ENCODE measurements around the gene DAPL1. TPM values are rescaled to one million over a fixed set of nuclear protein-coding genes. Genes with fewer than 3 reads are reported as not detected.

DAPL1 gene
- total RNA-seq, 2 donors from 2014 or later, result not detected

GRCh38 chr2:158782616-158783015 is 12.5 kb upstream of the DAPL1 start:
- Histone ChIP-seq H3K9me3 (ENCODE audit: control insufficient read depth, low read length) (no peaks in the 10 kb centered on the region), H3K4me1 (ENCODE audit: control insufficient read depth, insufficient read depth, low read length) (no peaks in the 10 kb centered on the region), H3K36me3 (ENCODE audit: control insufficient read depth, insufficient read depth, low read length) (no peaks in the 10 kb centered on the region), H3K27ac (ENCODE audit: low read depth, low read length) (no peak overlapping the region), H3K9ac (ENCODE audit: extremely low read depth, low read length, poor library complexity, severe bottlenecking) (no peak overlapping the region), H3K27me3 (ENCODE audit: control insufficient read depth, insufficient read depth, low read length, poor library complexity, severe bottlenecking) (peaks cover 9% of the 10 kb centered on the region), H3K4me3 (ENCODE audit: low read length) (no peak overlapping the region)
- DNase-seq, result no peak
- H3K36me3 Mint-ChIP-seq (ENCODE audit: low read depth), result no peaks in the 10 kb centered on the region
- peaks cover 6% of the 10 kb centered on the region for H3K27me3 Mint-ChIP-seq (ENCODE audit: insufficient read depth)
- peaks cover 9% of the 10 kb centered on the region for H3K4me1 Mint-ChIP-seq
- TF ChIP-seq CTCF (conservative IDR thresholded peaks at IDR 0.05), result no peak
- WGBS, 2 experiments (ENCODE audit: insufficient coverage in 1 of 2, insufficient read length in 1 of 2), result 93 to 97% methylated on average over 3 to 5 of the region's 5 CpGs
- no peak overlapping the region for H3K4me3 Mint-ChIP-seq
- peaks cover 6% of the 10 kb centered on the region for H3K9me3 Mint-ChIP-seq
- H3K27ac Mint-ChIP-seq, result no peak overlapping the region

GRCh38 chr2:158783923-158784322 is 11.2 kb upstream of the DAPL1 start:
- Histone ChIP-seq H3K36me3 (ENCODE audit: control insufficient read depth, insufficient read depth, low read length) (no peaks in the 10 kb centered on the region), H3K27ac (ENCODE audit: low read depth, low read length) (no peak overlapping the region), H3K9me3 (ENCODE audit: control insufficient read depth, low read length) (no peaks in the 10 kb centered on the region), H3K4me3 (ENCODE audit: low read length) (no peak overlapping the region), H3K9ac (ENCODE audit: extremely low read depth, low read length, poor library complexity, severe bottlenecking) (no peak overlapping the region), H3K27me3 (ENCODE audit: control insufficient read depth, insufficient read depth, low read length, poor library complexity, severe bottlenecking) (peaks cover 7% of the 10 kb centered on the region), H3K4me1 (ENCODE audit: control insufficient read depth, insufficient read depth, low read length) (no peaks in the 10 kb centered on the region)
- Mint-ChIP-seq H3K9me3 (peaks cover 11% of the 10 kb centered on the region), H3K36me3 (ENCODE audit: low read depth) (no peaks in the 10 kb centered on the region), H3K27ac (no peak overlapping the region), H3K27me3 (ENCODE audit: insufficient read depth) (peaks cover 6% of the 10 kb centered on the region), H3K4me1 (peaks cover 5% of the 10 kb centered on the region), H3K4me3 (no peak overlapping the region)
- DNase-seq, result no peak
- no peak for TF ChIP-seq CTCF (conservative IDR thresholded peaks at IDR 0.05)
- 86% methylated on average over 1 of the region's 2 CpGs; no CpG with 5 or more reads in 1 of the 2 experiments for WGBS, 2 experiments (ENCODE audit: insufficient coverage in 1 of 2, insufficient read length in 1 of 2)

GRCh38 chr2:158786897-158787296 is 8.2 kb upstream of the DAPL1 start:
- H3K4me3 ChIP-seq (ENCODE audit: low read length), result no peak overlapping the region
- no peak overlapping the region for H3K27ac Mint-ChIP-seq
- H3K4me3 Mint-ChIP-seq, result no peak overlapping the region
- no peak for TF ChIP-seq CTCF (conservative IDR thresholded peaks at IDR 0.05)
- H3K27ac ChIP-seq (ENCODE audit: low read depth, low read length), result no peak overlapping the region
- no peaks in the 10 kb centered on the region for H3K9me3 ChIP-seq (ENCODE audit: control insufficient read depth, low read length)
- H3K9me3 Mint-ChIP-seq, result peaks cover 11% of the 10 kb centered on the region
- H3K36me3 Mint-ChIP-seq (ENCODE audit: low read depth), result no peaks in the 10 kb centered on the region
- WGBS, 2 experiments (ENCODE audit: insufficient coverage in 1 of 2, insufficient read length in 1 of 2), result 93 to 97% methylated on average over 7 to 8 of the region's 8 CpGs
- H3K9ac ChIP-seq (ENCODE audit: extremely low read depth, low read length, poor library complexity, severe bottlenecking), result no peak overlapping the region
- H3K36me3 ChIP-seq (ENCODE audit: control insufficient read depth, insufficient read depth, low read length), result no peaks in the 10 kb centered on the region
- no peaks in the 10 kb centered on the region for H3K4me1 ChIP-seq (ENCODE audit: control insufficient read depth, insufficient read depth, low read length)
- no peaks in the 10 kb centered on the region for H3K4me1 Mint-ChIP-seq
- no peaks in the 10 kb centered on the region for H3K27me3 ChIP-seq (ENCODE audit: control insufficient read depth, insufficient read depth, low read length, poor library complexity, severe bottlenecking)
- peaks cover 6% of the 10 kb centered on the region for H3K27me3 Mint-ChIP-seq (ENCODE audit: insufficient read depth)
- DNase-seq, result no peak

Measured in endodermal cell (in vitro differentiated cells).